Pulmonary artery endothelial cell (primary cell): ENCODE measurements around the gene TMEM98. TPM values are rescaled to one million over a fixed set of nuclear protein-coding genes. Genes with fewer than 3 reads are reported as not detected.
"Not testable (repeated sequence)": the region's sequence is repeated elsewhere in the genome, so short reads cannot be mapped to it uniquely, and the experiment has no call there.

Experiments
- DNase-seq: peaks from one replicate; pipeline ENCODE4 v3.0.0-alpha.2; 2011; ENCODE audit warnings: low read depth, low spot score
- total RNA-seq: library from RNA; depleted of rRNA; stranded (reverse); fragments of >200 nt; gene quantifications from 2 replicates; pipeline ENCODE4 v1.2.3, GENCODE V29; 2014

Gene TMEM98
- total RNA-seq, 1 donor from 2014 or later, result 114 TPM

DNA sequence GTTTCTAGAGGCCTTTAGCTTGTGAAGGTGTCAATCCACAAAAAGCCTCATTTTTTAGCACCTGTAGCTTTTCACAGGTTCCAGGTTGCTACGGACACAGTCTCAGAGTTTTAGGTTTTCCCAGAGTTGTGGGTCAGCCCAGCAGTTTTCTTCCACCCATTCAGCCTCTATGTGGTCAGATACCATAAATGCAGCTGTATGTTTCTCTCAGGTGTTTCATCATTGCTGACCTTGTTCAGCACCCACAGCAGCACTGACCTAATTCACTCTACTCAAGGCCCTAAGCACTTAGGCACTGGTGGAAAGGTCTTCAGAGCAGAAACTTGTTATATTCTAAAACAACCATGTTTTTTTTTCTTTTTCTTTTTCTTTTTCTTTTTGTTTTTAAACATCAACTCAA is 48.7 kb downstream of the TMEM98 start:
- no peak for DNase-seq

DNA sequence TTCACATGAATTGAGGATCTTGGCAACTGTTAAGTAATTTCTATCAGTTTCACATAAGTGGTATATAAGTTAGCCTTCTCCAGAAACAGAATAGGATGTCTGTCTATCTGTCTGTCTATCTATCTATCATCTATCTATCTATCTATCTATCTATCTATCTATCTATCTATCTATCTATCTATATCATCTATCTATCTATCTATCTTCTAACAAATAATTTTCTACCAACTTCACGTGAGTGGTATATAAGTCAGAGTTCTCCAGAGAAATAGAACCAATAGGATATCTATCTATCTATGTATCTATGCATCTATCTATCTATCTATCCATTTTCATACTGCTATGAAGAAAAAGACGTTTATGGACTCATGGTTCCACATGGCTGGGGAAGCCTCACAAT is 52.3 kb downstream of the TMEM98 start:
- DNase-seq, result no peak

DNA sequence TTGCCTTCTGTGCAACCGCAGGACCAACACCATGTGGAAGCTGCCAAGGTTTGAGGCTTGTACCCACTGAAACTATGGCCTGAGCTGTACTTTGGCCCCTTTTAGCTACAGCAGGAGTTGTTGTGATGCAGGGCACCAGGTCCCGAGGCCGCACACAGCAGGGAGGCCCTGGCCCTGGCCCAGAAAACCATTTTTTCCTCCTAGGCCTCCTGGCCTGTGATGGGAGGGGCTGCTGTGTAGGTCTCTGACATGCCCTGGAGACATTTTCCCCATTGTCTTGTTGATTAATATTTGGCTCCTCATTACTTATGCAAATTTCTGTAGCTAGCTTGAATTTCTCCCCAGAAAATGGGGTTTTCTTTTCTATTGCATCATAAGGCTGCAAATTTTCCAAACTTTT is 53.7 kb downstream of the TMEM98 start:
- DNase-seq, result not testable (repeated sequence)

DNA sequence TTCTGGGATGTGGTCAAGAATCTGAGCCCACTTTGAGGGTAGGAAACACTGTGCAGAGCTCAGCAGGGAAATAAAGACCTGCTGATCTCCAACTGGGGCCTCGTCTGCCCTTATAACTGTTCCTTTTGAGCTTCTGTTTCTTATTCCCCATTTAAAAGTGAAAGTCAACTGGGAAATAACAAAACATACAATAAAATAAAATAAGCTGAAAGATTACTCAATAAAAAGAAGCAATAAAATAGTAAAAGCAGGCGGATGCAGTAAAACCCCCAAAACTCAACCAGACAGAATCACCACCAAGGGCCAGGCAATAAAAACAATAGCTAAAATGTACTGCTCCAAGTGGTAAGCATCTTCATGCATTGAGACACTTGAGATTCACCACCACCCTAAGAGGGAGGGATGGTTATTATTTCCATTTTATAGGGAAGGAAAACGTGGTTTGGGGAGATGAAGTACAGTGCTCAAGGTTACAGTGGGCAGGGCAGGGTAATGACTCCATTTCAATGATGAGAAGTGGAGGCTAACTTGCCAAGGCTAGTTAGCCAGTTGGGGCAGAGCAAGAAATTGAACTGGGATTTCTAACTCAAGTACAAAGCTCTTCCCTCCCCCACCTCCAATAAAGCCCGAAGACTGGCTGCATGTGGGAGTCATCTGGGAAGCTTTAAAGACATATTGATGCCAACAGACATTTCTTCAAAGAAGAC is 57.2 kb downstream of the TMEM98 start:
- no peak for DNase-seq

DNA sequence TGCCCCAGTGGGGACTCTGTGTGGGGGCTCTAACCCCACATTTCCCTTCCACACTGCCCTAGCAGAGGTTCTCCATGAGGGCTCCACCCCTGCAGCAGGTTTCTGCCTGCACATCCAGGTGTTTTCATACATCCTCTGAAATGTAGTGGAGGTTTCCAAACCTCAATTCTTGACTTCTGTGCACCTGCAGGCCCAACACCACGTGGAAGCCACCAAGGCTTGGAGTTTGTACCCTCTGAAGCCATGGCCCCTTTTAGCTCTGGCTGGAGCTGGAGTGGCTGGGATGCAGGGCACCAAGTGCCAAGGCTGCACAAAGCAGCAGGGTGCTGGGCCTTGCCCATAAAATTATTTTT is 59.5 kb downstream of the TMEM98 start:
- DNase-seq, result not testable (repeated sequence)

DNA sequence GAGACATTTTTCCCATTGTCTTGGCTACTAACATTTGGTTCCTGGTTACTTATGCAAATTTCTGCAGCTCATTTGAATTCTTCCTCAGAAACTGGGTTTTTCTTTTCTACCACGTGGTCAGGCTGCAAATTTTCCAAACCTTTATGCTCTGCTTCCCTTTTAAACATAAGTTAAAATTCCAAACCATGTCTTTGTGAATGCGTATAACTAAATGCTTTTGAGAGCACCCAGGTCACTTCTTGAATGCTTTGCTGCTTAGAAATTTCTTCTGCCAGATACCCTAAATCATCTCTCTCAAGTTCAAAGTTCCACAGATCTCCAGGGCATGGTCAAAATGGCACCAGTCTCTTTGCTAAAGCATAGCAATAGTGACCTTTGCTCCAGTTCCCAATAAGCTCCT is 59.9 kb downstream of the TMEM98 start:
- not testable (repeated sequence) for DNase-seq

DNA sequence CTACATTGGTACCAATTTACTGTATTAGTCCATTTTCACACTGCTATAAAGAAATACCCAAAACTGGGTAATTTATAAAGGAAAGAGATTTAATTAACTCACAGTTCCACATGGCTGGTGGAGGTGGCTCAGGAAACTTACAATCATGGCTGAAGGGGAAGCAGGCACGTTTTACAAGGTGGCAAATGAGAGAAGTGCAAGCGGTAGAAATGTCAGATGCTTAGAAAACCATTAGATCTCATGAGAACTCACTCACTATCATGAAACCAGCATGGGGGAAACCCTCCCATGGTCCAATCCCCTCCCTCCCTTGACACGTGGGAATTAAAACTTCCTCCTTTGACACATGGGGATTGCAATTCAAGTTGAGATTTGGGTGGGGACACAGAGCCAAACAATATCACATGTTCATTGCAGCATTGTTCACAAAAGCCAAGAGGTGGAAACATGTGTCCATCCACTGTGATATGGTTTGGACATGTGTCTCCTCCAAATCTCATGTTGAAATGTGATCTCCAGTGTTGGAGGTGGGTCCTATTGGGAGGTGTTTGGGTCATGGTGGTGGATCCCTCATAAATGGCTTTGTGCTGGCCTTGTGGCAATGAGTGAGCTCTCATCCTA is 60.6 kb downstream of the TMEM98 start:
- no peak for DNase-seq

DNA sequence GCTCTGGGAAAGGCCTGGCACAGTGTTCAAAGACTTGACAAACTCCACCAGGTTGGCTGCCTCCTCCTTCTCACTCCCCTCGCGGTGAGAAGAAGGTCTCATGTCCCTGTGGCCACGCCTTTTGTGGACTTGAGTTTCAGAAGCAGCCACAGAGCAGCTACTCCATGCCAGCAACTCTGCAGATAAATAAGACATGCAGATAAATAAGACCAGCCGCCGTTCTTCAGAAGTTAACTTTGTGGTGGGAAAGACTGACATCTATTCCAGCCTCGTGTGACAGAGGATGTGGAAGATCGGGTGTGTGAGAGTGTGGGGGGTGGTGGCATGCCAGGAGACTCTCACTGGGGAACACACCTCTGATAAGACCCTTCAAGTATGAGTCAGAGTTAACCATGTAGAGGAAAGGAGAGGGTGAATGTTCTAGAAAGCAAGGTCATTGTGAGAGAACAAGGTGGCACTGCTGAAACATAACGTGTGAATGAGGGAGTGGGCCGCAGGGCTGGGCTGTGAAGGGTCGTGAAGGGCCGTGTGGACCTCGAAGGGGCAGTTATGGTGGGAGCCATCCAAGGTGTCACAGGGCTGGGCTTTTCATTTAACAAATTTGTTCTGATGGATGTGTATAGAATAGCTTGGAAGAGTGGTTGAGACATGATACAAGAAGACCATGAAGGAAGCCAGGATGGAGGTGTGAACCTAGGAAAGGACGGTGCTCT is 64.5 kb downstream of the TMEM98 start:
- DNase-seq, result no peak

DNA sequence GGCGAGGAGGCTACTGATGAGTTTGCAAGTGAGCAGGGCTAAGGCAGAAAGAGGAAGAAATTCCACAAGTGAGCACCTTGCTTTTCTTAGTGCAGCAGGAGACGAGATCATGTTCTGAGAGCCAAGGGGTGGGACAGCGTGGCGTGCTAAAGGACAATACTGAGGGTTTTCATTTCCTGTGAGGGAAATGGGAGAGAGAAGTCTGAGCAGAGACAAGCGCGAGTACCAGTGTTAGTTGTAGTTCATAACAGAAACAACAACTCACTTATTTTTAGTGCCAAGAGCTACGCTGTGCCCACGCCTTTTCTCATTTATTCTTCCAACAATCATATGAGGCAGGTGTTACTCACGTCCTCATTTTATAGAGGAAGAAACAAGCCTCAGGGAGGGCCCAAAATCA is 66.0 kb downstream of the TMEM98 start:
- no peak for DNase-seq

Other genes starting within 250 kb of the TMEM98 start
- gene MYO1D, start 51.0 kb upstream of the TMEM98 start, total RNA-seq, result 49.0 and 76.4 TPM in 2 replicates
- gene SPACA3, start 63.7 kb downstream of the TMEM98 start, total RNA-seq, result not detected in 2 replicates